PC-9 (cell line): ENCODE measurements around the gene HYAL1. TPM values are rescaled to one million over a fixed set of nuclear protein-coding genes. Genes with fewer than 3 reads are reported as not detected.

Experiments used
- BruUV-seq: library from RNA; stranded (reverse); fragments of 400-500 nt; replicated peaks from 2 replicates; lab custom pipeline; 2021; lab: Mats Ljungman, UMichigan
- CTCF ChIA-PET: fragments of 300-600 bp; sonication (Branson Sonifier 250); formaldehyde crosslinking; loops from one replicate; lab custom pipeline; 2022; ENCODE audit warnings: antibody characterized with exemption; lab: Charles Lee
- POLR2A ChIA-PET: fragments of 300-600 bp; sonication (Branson Sonifier 250); formaldehyde crosslinking; loops from one replicate; lab custom pipeline; 2022; ENCODE audit warnings: antibody characterized with exemption; ENCODE audit not compliant: unreplicated experiment; lab: Charles Lee
- DNase-seq, 2 experiments: peaks; one replicate each; pipeline versions ENCODE4 v3.0.0 to v3.0.0-alpha.2; 2015 to 2022; ENCODE audit warnings: mixed read lengths in 1 of 2
- H2AFZ ChIP-seq: fragments of 200-600 bp; sonication (generic); 2 replicates; pipeline ENCODE4 v1.8.1; 2017; ENCODE audit warnings: antibody characterized with exemption
- H3F3A ChIP-seq: fragments of 200-600 bp; sonication (generic); 2 replicates; pipeline ENCODE4 v1.8.1; 2017; ENCODE audit warnings: antibody characterized with exemption, mild to moderate bottlenecking, low read depth; ENCODE audit not compliant: insufficient read depth
- H3K27ac ChIP-seq: fragments of 200-600 bp; sonication (generic); 2 replicates; pipeline ENCODE4 v1.6.1; 2016; ENCODE audit warnings: mixed run types
- H3K27me3 ChIP-seq: fragments of 200-600 bp; sonication (generic); 2 replicates; pipeline ENCODE4 v1.6.1; 2016; ENCODE audit warnings: low read depth, mixed run types; ENCODE audit not compliant: insufficient read depth
- H3K36me3 ChIP-seq: fragments of 200-600 bp; sonication (generic); 2 replicates; pipeline ENCODE4 v1.6.1; 2016; ENCODE audit warnings: low read depth, mixed run types
- H3K4me1 ChIP-seq: fragments of 200-600 bp; sonication (generic); replicated peaks from 2 replicates; pipeline ENCODE4 v1.6.1; 2016; ENCODE audit warnings: mixed run types; ENCODE audit not compliant: insufficient read depth
- H3K4me2 ChIP-seq: fragments of 200-600 bp; sonication (generic); 2 replicates; pipeline ENCODE4 v1.6.1; 2017; ENCODE audit warnings: mixed run types
- H3K4me3 ChIP-seq: fragments of 200-600 bp; sonication (generic); 2 replicates; pipeline ENCODE4 v1.6.1; 2016; ENCODE audit warnings: mixed run types
- H3K79me2 ChIP-seq: fragments of 200-600 bp; sonication (generic); 2 replicates; pipeline ENCODE4 v1.6.1; 2017; ENCODE audit warnings: low read depth, mixed run types
- H3K9me2 ChIP-seq: fragments of 200-600 bp; sonication (generic); 2 replicates; pipeline ENCODE4 v1.8.1; 2017; ENCODE audit warnings: mild to moderate bottlenecking; ENCODE audit not compliant: insufficient read depth
- H3K9me3 ChIP-seq: fragments of 200-600 bp; sonication (generic); 2 replicates; pipeline ENCODE4 v1.8.1; 2016; ENCODE audit warnings: low read depth; ENCODE audit not compliant: insufficient read depth
- H4K20me1 ChIP-seq: fragments of 200-600 bp; sonication (generic); 2 replicates; pipeline ENCODE4 v1.8.1; 2017; ENCODE audit not compliant: insufficient read depth
- EZH2 ChIP-seq: fragments of 200-600 bp; sonication (generic); IDR thresholded peaks from 2 replicates; pipeline ENCODE4 v1.8.0; 2017; ENCODE audit warnings: antibody characterized with exemption, low read depth
- intact Hi-C: fragments of 100-400 bp; cut with micrococcal nuclease; formaldehyde crosslinking; loops from one replicate; pipeline ENCODE4 v1.10.0; 2022; ENCODE audit not compliant: unreplicated experiment
- total RNA-seq: library from RNA; stranded (reverse); gene quantifications from 2 replicates; pipeline ENCODE4 v1.2.3, GENCODE V29; 2021
- TF ChIP-seq, protein P1 (sequence below): fragments of 200-600 bp; sonication (generic); conservative IDR thresholded peaks from 2 replicates; pipeline ENCODE4 v1.6.1; 2017; ENCODE audit warnings: mixed run types, antibody characterized with exemption, mild to moderate bottlenecking, moderate library complexity

Gene HYAL1
- total RNA-seq, 1 experiment from 2014 or later, result 1.9 TPM

DNA sequence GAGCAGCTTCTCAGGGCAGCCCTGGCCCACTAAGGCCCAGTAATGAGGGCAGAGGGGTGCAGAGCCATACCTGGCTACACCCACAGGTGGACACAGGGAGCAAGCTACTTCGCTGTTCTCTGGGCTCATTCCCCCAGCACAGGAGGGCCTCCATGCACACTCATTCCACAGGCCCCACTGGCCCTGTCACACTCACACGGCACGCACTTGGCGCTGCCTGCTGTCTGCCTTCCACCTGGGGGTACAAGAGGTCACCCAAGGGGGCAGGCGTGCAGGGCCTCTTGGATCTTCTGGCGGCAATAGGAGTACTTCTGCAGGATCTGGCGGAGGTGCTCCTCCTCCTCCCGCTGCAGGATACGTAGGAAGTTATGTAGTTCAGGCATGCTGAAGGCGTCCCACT, 27.0 kb upstream of the HYAL1 start:
- Histone ChIP-seq H4K20me1 (no peaks in the 10 kb centered on the region; the same call in 1 of the 2 replicates), H3F3A (peaks cover 27% of the 10 kb centered on the region), H3K27ac (no peak overlapping the region), H2AFZ (no peak overlapping the region), H3K79me2 (peaks cover 42% of the 10 kb centered on the region), H3K4me3 (no peak overlapping the region), H3K4me2 (no peak overlapping the region), H3K36me3 (no peaks in the 10 kb centered on the region), H3K9me3 (no peaks in the 10 kb centered on the region), H3K27me3 (no peaks in the 10 kb centered on the region), H3K9me2 (no peaks in the 10 kb centered on the region), H3K4me1 (peaks cover 12% of the 10 kb centered on the region)
- no TSS peak for BruUV-seq
- intact Hi-C loops, result no loop called here
- CTCF ChIA-PET, result no interaction called here
- POLR2A ChIA-PET, result no interaction called here
- DNase-seq, result no peak
- TF ChIP-seq, protein P1, sequence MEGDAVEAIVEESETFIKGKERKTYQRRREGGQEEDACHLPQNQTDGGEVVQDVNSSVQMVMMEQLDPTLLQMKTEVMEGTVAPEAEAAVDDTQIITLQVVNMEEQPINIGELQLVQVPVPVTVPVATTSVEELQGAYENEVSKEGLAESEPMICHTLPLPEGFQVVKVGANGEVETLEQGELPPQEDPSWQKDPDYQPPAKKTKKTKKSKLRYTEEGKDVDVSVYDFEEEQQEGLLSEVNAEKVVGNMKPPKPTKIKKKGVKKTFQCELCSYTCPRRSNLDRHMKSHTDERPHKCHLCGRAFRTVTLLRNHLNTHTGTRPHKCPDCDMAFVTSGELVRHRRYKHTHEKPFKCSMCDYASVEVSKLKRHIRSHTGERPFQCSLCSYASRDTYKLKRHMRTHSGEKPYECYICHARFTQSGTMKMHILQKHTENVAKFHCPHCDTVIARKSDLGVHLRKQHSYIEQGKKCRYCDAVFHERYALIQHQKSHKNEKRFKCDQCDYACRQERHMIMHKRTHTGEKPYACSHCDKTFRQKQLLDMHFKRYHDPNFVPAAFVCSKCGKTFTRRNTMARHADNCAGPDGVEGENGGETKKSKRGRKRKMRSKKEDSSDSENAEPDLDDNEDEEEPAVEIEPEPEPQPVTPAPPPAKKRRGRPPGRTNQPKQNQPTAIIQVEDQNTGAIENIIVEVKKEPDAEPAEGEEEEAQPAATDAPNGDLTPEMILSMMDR, result no peak
- TF ChIP-seq EZH2, result no peak

DNA sequence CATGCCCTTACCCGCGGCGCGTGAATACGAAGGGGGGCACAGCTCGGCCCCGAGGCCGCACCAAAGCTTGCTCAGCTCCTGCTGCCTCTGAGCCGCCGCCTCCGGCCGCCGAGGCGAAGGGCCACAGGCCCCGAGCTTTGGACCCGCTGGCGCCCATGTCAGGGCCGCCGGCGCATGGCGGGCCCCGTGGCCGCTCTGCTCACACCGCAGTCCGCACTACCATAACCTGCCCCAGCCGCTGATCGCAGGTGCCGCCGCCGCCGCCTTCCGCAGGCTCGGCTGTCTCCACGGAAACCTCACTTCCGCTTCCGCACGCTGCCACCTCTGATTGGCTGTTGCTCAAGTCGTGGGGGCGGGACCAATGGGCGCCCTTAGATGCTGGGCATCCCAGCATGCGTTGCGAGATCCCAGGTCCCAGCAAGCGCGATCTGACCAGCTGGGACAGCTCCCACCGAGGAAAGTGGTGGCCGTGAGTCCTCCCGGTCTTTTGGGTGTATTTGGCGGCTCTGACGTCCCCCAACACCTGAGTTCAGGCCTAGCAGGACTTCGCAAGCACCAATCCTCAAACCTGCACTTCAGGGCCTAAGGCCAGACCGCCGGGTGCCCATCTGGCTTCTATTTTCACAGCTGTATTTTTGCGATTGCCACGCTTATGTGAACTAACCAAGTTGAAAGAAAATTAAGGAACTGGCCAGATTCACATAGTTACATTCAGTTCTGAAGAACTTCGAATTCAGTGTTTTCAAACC, 24.7 kb upstream of the HYAL1 start, which contains the start of gene TUSC2:
Gene TUSC2 (minus strand): TSS at position 281 of the 749 bp plus-strand sequence. CDS start 124 bp downstream, at position 157.
- DNase-seq, result peak; percentile 93 to 94
- no peak within 1 kb of the TSS for H3K27ac ChIP-seq
- no peaks in the 10 kb centered on the region for H3K9me3 ChIP-seq
- H3K4me1 ChIP-seq, result peaks cover 3% of the 10 kb centered on the region; the same call in 1 of the 2 replicates
- H2AFZ ChIP-seq, result peak within 1 kb of the TSS; percentile 86
- no peaks in the 10 kb centered on the region; the same call in 1 of the 2 replicates for H4K20me1 ChIP-seq
- ChIA-PET CTCF (interaction anchor here (0.6 to 1.0 kb wide), 5 partner anchors 11 to 422 kb away, joined by 3 to 6 read pairs (median 3); partner anchors contain the start of genes HYAL3 and NAA80), POLR2A (interaction anchor here (0.6 to 1.0 kb wide), 2 partner anchors 18 to 29 kb away, joined by 4 to 6 read pairs; partner anchors contain the start of genes HYAL3 and NAA80)
- intact Hi-C loops, result no loop called here
- TF ChIP-seq, protein P1, result no peak
- TF ChIP-seq EZH2, result no peak
- H3K79me2 ChIP-seq, result peaks cover 20% of the 10 kb centered on the region
- peak within 1 kb of the TSS; percentile 94 for H3K4me2 ChIP-seq
- H3F3A ChIP-seq, result peaks cover 21% of the 10 kb centered on the region
- H3K27me3 ChIP-seq, result no peaks in the 10 kb centered on the region
- no peaks in the 10 kb centered on the region for H3K36me3 ChIP-seq
- TSS peak; percentile 92 for BruUV-seq
- peak within 1 kb of the TSS; percentile 90 for H3K4me3 ChIP-seq
- H3K9me2 ChIP-seq, result no peaks in the 10 kb centered on the region

DNA sequence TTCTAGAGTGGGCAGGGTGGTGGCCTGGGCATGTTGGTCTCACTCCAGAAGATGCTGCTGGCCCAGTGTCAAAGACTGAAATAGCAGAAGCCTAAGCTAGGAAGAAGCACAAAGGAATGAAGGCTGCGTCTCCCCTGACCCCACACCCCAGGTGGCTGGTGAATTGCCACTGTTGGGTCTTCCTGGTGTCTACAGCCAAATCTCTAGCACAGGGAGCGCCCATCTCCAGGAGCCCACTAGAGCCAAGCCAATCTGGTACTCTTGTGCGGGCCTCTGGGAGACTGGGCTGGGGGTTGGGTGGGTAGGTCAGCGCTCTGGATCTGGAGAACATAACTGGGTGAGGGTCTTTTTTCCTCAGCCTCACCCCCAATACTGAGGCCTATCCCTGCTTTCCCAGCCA, 23.8 kb upstream of the HYAL1 start:
- no peaks in the 10 kb centered on the region for H3K27me3 ChIP-seq
- TF ChIP-seq, protein P1, result no peak
- TF ChIP-seq EZH2, result no peak
- H3K9me2 ChIP-seq, result no peaks in the 10 kb centered on the region
- intact Hi-C loops, result no loop called here
- peak overlapping the region; percentile 90 for H3K4me3 ChIP-seq
- POLR2A ChIA-PET, result no interaction called here
- no peaks in the 10 kb centered on the region for H3K36me3 ChIP-seq
- no peak overlapping the region for H3K27ac ChIP-seq
- BruUV-seq, result TSS peak; percentile 28
- H3K9me3 ChIP-seq, result no peaks in the 10 kb centered on the region
- CTCF ChIA-PET, result no interaction called here
- no peak overlapping the region for H2AFZ ChIP-seq
- H3K79me2 ChIP-seq, result peaks cover 17% of the 10 kb centered on the region
- no peak for DNase-seq
- no peaks in the 10 kb centered on the region; the same call in 1 of the 2 replicates for H4K20me1 ChIP-seq
- peak overlapping the region; percentile 94 for H3K4me2 ChIP-seq
- H3K4me1 ChIP-seq, result peaks cover 3% of the 10 kb centered on the region; the same call in 1 of the 2 replicates
- peaks cover 21% of the 10 kb centered on the region for H3F3A ChIP-seq
